ENCODE results near the gene OR2T3.
"Not testable (repeated sequence)": the region's sequence is repeated elsewhere in the genome, so short reads cannot be mapped to it uniquely, and the experiment has no call there.

The OR2T3 gene

GRCh38 chr1:248453619-248454018 lies 19.5 kb upstream of the OR2T3 start:
- H3K4me3 ChIP-seq (ENCODE audit: low read depth, low read length); DNase-seq (ENCODE audit: low read depth); in situ Hi-C loops (cut with HindIII; ENCODE audit: low sequenced_read_pairs): not testable (repeated sequence)

GRCh38 chr1:248455045-248455444 lies 18.1 kb upstream of the OR2T3 start:
- in situ Hi-C loops (cut with HindIII; ENCODE audit: low sequenced_read_pairs); H3K4me3 ChIP-seq (ENCODE audit: low read depth, low read length): not testable (repeated sequence)

DNA sequence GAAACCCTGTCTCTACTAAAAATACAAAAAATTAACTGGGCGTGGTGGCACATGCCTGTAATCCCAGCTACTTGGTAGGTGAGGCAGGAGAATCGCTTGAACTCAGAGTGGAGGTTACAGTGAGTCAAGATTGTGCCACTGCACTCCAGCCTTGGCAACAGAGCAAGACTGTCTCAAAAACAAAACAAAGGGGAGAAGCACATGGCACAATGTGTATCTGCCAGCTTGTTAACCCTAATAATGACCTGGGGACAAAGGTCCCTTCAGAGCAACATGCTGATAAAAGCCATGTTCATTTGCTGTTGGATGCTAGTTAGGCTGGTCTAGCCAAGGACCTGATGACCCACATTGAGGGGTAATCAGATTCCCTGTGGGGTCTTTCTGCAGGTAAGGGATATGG lies 16.5 kb upstream of the OR2T3 start:
- in situ Hi-C loops (cut with HindIII; ENCODE audit: low sequenced_read_pairs); DNase-seq (ENCODE audit: low read depth); H3K4me3 ChIP-seq (ENCODE audit: low read depth, low read length): not testable (repeated sequence)

More at GRCh38 chr1:248455045-248455444, 18.1 kb upstream of the OR2T3 start:
- not testable (repeated sequence) for DNase-seq (ENCODE audit: low read depth)

DNA sequence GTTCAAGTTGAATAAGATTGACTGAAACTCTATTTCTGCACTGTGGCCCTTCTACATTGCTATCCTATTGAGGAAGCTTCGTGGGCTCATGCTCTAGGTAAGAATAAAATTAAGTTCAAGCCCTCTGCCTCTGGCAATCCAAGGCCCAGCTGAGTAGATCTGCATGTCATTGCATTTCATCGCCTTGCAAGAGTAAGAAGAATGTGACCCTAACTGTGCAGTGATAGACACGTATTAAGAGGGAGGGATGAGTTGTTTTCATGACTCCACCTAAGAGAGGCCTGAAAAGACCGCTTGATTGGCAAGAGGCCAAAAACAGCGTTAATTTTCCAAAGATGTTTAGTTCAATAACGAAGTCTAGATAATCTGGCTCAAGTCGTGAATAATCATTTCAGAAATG lies 14.0 kb upstream of the OR2T3 start:
- H3K4me3 ChIP-seq (ENCODE audit: low read depth, low read length); in situ Hi-C loops (cut with HindIII; ENCODE audit: low sequenced_read_pairs); DNase-seq (ENCODE audit: low read depth): not testable (repeated sequence)

- DNase-seq (ENCODE audit: low read depth): no peak
- in situ Hi-C loops (cut with HindIII; ENCODE audit: low sequenced_read_pairs): no loop called here
- no peak overlapping the region for H3K4me3 ChIP-seq (ENCODE audit: low read depth, low read length)
- TF ChIP-seq, protein P1, sequence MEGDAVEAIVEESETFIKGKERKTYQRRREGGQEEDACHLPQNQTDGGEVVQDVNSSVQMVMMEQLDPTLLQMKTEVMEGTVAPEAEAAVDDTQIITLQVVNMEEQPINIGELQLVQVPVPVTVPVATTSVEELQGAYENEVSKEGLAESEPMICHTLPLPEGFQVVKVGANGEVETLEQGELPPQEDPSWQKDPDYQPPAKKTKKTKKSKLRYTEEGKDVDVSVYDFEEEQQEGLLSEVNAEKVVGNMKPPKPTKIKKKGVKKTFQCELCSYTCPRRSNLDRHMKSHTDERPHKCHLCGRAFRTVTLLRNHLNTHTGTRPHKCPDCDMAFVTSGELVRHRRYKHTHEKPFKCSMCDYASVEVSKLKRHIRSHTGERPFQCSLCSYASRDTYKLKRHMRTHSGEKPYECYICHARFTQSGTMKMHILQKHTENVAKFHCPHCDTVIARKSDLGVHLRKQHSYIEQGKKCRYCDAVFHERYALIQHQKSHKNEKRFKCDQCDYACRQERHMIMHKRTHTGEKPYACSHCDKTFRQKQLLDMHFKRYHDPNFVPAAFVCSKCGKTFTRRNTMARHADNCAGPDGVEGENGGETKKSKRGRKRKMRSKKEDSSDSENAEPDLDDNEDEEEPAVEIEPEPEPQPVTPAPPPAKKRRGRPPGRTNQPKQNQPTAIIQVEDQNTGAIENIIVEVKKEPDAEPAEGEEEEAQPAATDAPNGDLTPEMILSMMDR (IDR thresholded peaks at IDR 0.05; ENCODE audit: low read depth, low read length, missing control alignments): no peak
These were observed 2.0 kb upstream of the OR2T3 start for GRCh38 chr1:248471154-248471553.

DNA sequence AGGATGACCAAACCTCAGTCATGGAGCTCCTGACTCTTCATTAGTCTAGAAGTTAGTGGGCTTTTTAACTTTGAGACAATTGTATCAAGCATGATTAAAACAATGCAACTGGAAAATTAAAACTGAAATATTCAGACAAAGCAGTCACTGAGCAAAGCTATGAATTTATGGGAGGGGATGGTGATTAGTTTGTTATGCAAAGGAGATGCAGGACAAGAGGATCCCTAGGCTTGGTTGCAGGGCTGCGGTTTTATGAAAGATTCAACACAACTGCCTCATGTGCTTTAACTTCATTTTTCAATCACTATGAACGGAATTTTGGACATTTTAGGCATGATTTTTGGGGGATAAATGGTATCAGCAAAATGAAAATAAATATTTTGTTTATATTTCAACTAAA lies 1.0 kb upstream of the OR2T3 start:
- H3K4me3 ChIP-seq (ENCODE audit: low read depth, low read length); DNase-seq (ENCODE audit: low read depth); in situ Hi-C loops (cut with HindIII; ENCODE audit: low sequenced_read_pairs): not testable (repeated sequence)

DNA sequence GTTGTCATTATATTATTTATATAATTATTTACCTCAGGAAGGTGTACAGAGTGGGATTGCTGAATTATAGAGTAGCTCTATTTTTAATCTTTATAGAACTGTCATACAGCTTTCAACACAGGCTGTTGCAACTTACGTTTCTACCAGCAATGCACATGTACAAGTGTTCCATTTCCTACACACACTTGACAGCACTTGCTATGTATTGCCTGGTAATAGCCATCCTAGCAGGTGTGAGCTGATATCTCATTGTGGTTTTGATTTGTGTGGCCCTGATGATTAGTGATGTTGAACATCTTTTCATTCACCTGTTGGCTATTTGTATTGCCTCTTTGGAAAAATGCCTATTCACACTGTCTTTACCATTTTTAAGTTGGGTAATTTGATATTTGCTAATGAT lies 2.5 kb downstream of the OR2T3 start:
- DNase-seq (ENCODE audit: low read depth); in situ Hi-C loops (cut with HindIII; ENCODE audit: low sequenced_read_pairs); H3K4me3 ChIP-seq (ENCODE audit: low read depth, low read length): not testable (repeated sequence)

DNA sequence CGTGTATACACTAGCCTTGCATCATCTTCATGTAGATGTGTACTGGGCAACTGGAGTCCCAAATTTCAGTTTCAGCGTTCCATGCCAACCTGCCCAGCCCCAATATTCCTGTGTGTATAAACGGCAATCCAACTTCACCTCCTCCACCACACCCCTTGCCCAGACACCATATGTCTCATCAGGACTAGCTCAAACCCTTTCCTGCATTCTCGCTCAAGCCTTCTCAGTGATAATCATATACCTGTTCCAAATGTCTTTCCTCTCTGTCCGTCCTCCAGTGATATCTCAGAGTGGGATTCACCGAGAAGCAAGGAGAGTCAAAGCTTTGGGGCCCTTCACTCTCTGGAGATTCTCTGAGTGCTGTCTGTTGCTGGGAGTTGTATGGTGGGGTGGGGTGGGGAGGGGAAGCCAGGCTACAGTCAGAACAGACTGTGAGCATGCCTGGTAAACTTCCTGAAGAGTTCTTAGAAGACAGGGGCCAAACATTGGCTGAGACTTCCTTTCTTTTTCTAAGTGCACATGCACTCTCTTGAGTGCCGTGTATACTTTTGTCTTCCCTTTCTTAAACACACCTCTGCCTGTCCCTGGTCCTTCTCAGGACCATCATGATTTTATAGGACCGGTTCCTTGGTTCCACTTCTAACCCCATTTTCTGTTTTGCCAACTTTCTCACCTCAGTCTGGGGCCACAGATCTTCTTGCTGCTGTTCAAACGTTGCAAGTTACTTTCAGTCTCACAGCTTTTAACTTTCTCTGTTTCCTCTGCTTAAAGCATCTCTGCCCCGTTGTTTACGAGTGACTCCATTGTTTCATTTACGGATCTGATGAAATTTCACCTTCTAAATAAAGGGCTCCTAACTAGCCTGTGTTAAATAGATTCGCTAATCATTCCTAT lies 8.8 kb downstream of the OR2T3 start:
- H3K4me3 ChIP-seq (ENCODE audit: low read depth, low read length); in situ Hi-C loops (cut with HindIII; ENCODE audit: low sequenced_read_pairs); DNase-seq (ENCODE audit: low read depth): not testable (repeated sequence)

DNA sequence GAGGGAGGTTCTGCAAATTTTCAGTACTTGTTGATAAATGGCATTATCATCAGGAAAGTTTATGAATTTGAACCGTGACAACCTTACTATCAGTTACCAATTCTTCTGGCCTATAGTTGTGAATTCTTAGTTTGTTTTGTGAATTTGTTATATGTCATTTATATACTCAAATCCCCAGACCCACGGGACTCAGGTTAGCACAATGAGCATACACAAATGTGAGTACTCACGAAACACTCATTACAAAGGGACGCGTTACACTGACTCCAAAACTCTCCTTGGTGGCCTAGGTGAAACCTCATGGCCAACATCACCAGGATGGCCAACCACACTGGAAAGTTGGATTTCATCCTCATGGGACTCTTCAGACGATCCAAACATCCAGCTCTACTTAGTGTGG lies 15.1 kb downstream of the OR2T3 start, which contains the start of gene OR2T5:
TSS of gene OR2T5 (plus strand) at position 301 of the 400 bp plus-strand sequence. CDS start at position 301, 0 bp downstream.
- H3K4me3 ChIP-seq (ENCODE audit: low read depth, low read length); in situ Hi-C loops (cut with HindIII; ENCODE audit: low sequenced_read_pairs): not testable (repeated sequence)

GRCh38 chr1:248496661-248497060 lies 23.5 kb downstream of the OR2T3 start:
- DNase-seq (ENCODE audit: low read depth); H3K4me3 ChIP-seq (ENCODE audit: low read depth, low read length); in situ Hi-C loops (cut with HindIII; ENCODE audit: low sequenced_read_pairs): not testable (repeated sequence)

More for the DNA sequence above, 15.1 kb downstream of the OR2T3 start, which contains the start of gene OR2T5:
- DNase-seq (ENCODE audit: low read depth): not testable (repeated sequence)

- DNase-seq (ENCODE audit: low read depth); H3K4me3 ChIP-seq (ENCODE audit: low read depth, low read length); in situ Hi-C loops (cut with HindIII; ENCODE audit: low sequenced_read_pairs): not testable (repeated sequence)
These were observed 27.3 kb downstream of the OR2T3 start for GRCh38 chr1:248500305-248501035.

- in situ Hi-C loops (cut with HindIII; ENCODE audit: low sequenced_read_pairs); H3K4me3 ChIP-seq (ENCODE audit: low read depth, low read length); DNase-seq (ENCODE audit: low read depth): not testable (repeated sequence)
These were observed 34.6 kb downstream of the OR2T3 start, which contains the start of gene OR2G6 for GRCh38 chr1:248507773-248508172. Gene OR2G6 (plus strand): TSS chr1:248508073. CDS start chr1:248521647, 13,574 bp downstream.

DNA sequence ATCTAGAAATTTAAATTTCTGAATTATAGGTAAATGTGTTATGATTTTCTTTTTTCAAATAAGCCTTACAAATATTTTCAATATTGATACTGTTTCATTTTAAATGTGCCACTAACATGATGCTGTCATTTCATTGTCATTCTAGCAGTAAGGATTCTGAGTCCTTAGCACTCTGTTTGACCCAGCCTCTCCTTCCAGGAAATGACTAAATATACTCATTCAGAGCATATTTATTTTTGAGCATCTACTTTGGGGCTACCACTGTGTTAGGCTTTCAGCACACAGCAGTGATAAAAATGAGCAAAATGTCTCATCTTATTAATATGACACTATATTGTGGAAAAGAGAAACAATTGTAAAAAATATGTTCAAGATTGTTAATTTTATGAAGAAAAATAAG lies 37.1 kb downstream of the OR2T3 start:
- H3K4me3 ChIP-seq (ENCODE audit: low read depth, low read length); in situ Hi-C loops (cut with HindIII; ENCODE audit: low sequenced_read_pairs); DNase-seq (ENCODE audit: low read depth): not testable (repeated sequence)
